Brain microvascular endothelial cell (primary cell): ENCODE data around the gene PPM1J.

Experiments used
- DNase-seq: peaks from one replicate; pipeline ENCODE4 v3.0.0-alpha.2; 2020
- H3K27ac ChIP-seq: fragments of 250-450 bp; sonication (Bioruptor Pico); 2 replicates; pipeline ENCODE4 v1.5.1; 2020; ENCODE audit warnings: mild to moderate bottlenecking, moderate library complexity
- H3K27me3 ChIP-seq: fragments of 250-450 bp; sonication (Bioruptor Pico); replicated peaks from 2 replicates; pipeline ENCODE4 v1.5.1; 2020; ENCODE audit warnings: mild to moderate bottlenecking
- H3K36me3 ChIP-seq: fragments of 250-450 bp; sonication (Bioruptor Pico); replicated peaks from 2 replicates; pipeline ENCODE4 v1.5.1; 2020; ENCODE audit warnings: mild to moderate bottlenecking
- H3K4me3 ChIP-seq: 2 replicates; pipeline ENCODE4 v1.5.1; 2011; ENCODE audit warnings: low read depth, mild to moderate bottlenecking, control low read depth, low read length, moderate library complexity
- in situ Hi-C: cut with HindIII; loops from 2 replicates; pipeline ENCODE4 v1.10.0; 2017; ENCODE audit warnings: low sequenced_read_pairs, low pct_ligation_motif_present
- TF ChIP-seq, protein P1 (sequence below): IDR thresholded peaks from 2 replicates; pipeline ENCODE4 v1.5.1; 2011; ENCODE audit warnings: low read depth, mild to moderate bottlenecking, moderate library complexity, low read length, control low read depth, inconsistent platforms; ENCODE audit errors: missing control alignments

PPM1J gene

DNA sequence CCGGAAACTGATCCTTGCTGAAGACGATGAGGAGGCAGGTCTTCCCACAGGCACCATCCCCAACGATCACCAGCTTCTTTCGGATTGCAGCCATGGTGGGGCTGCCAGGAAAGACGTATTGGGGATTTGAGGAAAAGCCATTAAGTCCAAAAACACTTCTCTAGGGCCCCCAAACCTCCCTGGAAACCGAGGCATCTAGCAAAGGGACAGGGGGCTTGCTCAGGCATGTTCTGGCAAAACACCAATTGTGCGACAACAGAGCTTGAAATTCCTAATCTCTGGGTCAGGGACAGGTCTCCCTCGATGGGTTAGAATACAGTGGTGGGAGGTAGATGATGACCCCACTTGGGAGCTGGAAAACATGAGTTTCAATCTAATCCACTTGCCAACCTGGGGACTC is 11.4 kb downstream of the PPM1J start:
- H3K27me3 ChIP-seq, result no peaks in the 10 kb centered on the region
- DNase-seq, result no peak
- TF ChIP-seq, protein P1, sequence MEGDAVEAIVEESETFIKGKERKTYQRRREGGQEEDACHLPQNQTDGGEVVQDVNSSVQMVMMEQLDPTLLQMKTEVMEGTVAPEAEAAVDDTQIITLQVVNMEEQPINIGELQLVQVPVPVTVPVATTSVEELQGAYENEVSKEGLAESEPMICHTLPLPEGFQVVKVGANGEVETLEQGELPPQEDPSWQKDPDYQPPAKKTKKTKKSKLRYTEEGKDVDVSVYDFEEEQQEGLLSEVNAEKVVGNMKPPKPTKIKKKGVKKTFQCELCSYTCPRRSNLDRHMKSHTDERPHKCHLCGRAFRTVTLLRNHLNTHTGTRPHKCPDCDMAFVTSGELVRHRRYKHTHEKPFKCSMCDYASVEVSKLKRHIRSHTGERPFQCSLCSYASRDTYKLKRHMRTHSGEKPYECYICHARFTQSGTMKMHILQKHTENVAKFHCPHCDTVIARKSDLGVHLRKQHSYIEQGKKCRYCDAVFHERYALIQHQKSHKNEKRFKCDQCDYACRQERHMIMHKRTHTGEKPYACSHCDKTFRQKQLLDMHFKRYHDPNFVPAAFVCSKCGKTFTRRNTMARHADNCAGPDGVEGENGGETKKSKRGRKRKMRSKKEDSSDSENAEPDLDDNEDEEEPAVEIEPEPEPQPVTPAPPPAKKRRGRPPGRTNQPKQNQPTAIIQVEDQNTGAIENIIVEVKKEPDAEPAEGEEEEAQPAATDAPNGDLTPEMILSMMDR, result no peak
- peaks cover 46% of the 10 kb centered on the region for H3K36me3 ChIP-seq
- in situ Hi-C loops, result no loop called here
- no peak overlapping the region for H3K27ac ChIP-seq
- H3K4me3 ChIP-seq, result no peak overlapping the region

DNA sequence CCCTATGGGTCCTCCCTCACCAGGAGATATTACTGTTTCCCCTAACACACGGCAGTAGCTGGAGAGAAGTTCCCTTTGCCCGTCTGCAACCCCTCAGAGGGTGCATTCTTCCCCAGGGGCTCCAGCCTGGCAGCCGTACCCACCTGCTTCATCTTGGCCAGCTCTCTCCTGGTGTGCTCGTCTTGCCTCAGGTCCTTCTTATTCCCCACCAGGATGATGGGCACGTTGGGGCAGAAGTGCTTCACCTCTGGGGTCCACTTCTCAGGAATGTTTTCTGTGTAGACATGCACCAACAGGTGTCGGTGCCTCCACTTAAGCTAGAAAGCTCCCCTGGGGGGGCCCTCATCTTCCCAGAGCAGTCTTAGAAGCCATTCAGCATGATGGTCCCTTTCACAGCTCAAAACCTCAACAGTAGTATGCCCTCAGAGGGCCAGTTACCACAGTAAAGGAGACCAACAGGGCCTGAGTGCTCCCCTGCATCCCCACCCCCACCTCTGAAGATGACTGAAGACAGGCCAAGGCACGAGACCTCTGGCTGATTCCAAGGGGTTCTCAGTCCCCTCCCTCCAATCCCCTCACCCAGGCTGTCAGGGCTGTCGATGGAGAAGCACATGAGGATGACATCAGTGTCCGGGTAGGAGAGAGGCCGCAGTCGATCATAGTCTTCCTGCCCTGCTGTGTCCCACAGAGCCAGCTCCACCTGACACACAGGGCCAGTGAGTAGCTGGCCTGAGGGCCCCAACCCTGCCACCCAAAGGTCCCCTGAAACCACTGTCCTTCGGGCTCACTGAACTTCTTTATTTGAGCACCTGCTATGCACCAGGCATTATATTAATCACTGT is 12.5 kb downstream of the PPM1J start:
- Histone ChIP-seq H3K27ac (no peak overlapping the region), H3K4me3 (no peak overlapping the region), H3K36me3 (peaks cover 53% of the 10 kb centered on the region), H3K27me3 (no peaks in the 10 kb centered on the region)
- no peak for DNase-seq
- TF ChIP-seq, protein P1, result no peak
- in situ Hi-C loops, result no loop called here

DNA sequence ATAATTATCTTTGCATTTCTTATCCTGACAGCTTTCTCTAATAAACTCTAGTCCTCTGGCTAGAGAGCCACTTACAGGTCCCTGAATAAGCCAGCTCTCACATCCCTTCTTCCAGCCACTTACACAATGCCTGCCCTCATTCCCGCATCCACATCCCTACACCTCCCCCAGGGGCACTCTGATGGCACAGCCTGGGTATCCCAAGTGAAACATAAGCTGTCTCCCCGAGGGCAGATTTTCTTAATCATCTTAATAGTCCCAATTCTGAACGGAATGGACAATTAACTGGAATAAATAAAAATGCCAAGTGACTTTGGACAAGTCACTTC is 13.1 kb downstream of the PPM1J start:
- Histone ChIP-seq H3K36me3 (peaks cover 53% of the 10 kb centered on the region), H3K27ac (no peak overlapping the region), H3K4me3 (no peak overlapping the region), H3K27me3 (no peaks in the 10 kb centered on the region)
- TF ChIP-seq, protein P1, result no peak
- DNase-seq, result no peak
- in situ Hi-C loops, result no loop called here

DNA sequence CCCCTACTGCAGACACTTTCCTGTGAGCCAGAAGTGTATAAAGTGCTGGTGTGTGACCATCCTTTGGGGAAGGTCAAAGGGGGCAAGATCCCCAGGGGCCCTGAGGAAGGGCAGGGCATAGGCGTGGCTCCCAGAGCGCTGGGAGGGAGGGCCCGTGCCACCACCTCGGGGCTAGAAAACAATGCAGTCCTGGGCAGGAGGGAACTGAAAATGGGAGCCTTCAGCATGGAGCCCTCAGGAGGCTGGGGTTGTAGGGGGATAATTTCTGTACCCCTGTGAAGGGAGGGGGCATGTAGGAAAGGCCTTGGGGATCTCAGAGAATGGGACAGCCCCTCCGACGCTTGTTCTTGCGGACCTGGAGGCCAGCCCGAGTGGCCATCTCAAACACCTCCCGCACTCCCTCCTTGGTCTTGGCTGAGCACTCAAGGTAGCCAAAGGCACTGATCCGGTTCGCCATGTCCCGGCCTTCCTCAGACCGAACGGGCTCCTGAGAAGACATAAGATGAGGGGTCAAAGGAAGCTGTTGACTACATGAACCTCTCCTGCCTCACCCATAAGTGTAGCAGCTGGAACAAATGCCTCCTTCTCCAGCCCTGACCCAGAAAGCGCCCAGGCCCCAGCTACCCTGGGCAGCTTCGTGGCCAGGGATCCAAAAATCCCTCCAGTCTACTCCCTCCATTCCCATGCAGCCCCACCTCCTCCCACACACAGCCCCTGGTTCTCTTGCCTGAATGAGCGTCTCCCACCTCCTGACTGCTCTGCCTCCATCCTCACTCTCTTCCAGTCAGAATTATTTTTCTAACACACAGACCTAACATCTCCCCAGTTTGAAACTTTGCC is 13.7 kb downstream of the PPM1J start:
- DNase-seq, result no peak
- TF ChIP-seq, protein P1, result no peak
- H3K27ac ChIP-seq, result peak overlapping the region; percentile 67
- peaks cover 54% of the 10 kb centered on the region for H3K36me3 ChIP-seq
- in situ Hi-C loops, result no loop called here
- no peaks in the 10 kb centered on the region for H3K27me3 ChIP-seq
- no peak overlapping the region for H3K4me3 ChIP-seq

DNA sequence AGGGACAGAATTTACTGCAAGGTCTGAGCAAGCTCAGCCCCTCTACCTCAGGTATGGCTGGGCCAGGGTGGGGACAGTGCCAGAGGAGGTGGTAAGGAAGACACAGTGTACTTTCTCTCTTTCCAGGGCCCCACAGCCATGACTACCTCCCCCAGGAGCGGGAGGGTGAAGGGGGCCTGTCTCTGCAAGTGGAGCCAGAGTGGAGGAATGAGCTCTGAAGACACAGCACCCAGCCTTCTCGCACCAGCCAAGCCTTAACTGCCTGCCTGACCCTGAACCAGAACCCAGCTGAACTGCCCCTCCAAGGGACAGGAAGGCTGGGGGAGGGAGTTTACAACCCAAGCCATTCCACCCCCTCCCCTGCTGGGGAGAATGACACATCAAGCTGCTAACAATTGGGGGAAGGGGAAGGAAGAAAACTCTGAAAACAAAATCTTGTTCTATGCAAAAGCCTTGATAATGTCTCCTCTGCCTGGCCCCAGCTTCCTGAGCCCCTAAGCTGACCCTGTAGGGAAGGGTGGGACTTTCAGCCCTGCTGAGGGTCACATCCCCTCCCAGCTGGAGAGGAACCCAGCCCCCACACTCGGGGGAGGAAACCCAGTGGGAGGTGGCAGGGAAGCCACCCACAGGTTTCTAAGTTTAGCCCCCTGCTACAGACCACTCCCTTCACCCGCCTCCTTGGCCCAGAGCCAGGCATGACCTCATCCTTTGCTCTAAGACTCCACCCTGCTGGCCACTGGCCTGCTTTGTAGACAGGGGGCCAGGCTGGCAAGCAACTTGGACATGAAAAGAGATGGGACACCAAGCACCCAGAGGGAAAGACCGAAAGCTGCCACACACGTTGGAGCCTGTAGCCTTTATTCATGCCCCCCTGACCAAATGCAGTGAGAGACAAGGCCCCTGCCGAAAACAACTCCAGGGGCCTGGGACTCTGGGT is 14.6 kb downstream of the PPM1J start:
- Histone ChIP-seq H3K27ac (peak overlapping the region; percentile 67), H3K36me3 (peaks cover 56% of the 10 kb centered on the region), H3K27me3 (no peaks in the 10 kb centered on the region), H3K4me3 (peak overlapping the region; percentile 10)
- peak; percentile 95 for DNase-seq
- in situ Hi-C loops, result no loop called here
- TF ChIP-seq, protein P1, result peak; percentile 50
